22Rv1 (cell line): ENCODE measurements around the gene INO80C.

ENCODE experiments used
- ZFX ChIP-seq: fragments of 450-650 bp; IDR thresholded peaks from 2 replicates; pipeline ENCODE4 v1.6.1; 2017; ENCODE audit warnings: antibody characterized with exemption, borderline replicate concordance
- TF ChIP-seq, protein P1 (sequence below): fragments of 450-650 bp; IDR thresholded peaks from 2 replicates; pipeline ENCODE4 v1.5.1; 2017; ENCODE audit warnings: mild to moderate bottlenecking

DNA sequence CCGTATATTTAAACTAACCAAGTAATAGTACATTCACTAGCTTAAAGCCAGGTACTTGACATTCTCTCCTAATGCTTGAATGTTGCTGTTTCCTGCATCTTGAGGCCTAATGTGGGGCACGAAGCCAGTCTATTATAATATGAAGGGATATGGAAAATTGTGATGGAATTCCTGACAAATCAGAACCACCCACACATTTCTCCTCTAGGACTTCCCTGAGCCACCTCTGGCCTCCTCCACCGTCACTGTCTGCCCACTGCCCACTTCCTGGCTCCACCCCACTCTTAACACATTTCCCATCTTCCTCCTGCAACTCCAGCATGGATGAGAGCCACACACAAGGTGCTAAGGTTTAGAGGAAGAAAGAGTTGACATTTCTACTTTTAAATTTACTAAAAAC, 19.0 kb upstream of the INO80C start:
- TF ChIP-seq, protein P1, sequence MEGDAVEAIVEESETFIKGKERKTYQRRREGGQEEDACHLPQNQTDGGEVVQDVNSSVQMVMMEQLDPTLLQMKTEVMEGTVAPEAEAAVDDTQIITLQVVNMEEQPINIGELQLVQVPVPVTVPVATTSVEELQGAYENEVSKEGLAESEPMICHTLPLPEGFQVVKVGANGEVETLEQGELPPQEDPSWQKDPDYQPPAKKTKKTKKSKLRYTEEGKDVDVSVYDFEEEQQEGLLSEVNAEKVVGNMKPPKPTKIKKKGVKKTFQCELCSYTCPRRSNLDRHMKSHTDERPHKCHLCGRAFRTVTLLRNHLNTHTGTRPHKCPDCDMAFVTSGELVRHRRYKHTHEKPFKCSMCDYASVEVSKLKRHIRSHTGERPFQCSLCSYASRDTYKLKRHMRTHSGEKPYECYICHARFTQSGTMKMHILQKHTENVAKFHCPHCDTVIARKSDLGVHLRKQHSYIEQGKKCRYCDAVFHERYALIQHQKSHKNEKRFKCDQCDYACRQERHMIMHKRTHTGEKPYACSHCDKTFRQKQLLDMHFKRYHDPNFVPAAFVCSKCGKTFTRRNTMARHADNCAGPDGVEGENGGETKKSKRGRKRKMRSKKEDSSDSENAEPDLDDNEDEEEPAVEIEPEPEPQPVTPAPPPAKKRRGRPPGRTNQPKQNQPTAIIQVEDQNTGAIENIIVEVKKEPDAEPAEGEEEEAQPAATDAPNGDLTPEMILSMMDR: no peak
- no peak for TF ChIP-seq ZFX
